ENCODE results near the gene LRRC56.

Gene LRRC56, protein sequence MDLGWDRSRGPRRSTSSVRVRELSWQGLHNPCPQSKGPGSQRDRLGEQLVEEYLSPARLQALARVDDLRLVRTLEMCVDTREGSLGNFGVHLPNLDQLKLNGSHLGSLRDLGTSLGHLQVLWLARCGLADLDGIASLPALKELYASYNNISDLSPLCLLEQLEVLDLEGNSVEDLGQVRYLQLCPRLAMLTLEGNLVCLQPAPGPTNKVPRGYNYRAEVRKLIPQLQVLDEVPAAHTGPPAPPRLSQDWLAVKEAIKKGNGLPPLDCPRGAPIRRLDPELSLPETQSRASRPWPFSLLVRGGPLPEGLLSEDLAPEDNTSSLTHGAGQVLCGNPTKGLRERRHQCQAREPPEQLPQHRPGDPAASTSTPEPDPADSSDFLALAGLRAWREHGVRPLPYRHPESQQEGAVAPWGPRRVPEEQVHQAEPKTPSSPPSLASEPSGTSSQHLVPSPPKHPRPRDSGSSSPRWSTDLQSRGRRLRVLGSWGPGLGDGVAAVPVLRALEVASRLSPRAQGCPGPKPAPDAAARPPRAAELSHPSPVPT

GRCh38 chr11:536841-537621 is at the start of gene LRRC56:
Gene LRRC56 (plus strand): TSS chr11:537527. CDS start chr11:540685, 3,158 bp downstream.
- DNase-seq, result peak; percentile 82 to 86

- DNase-seq, result no peak
These were observed 49.7 kb upstream of the LRRC56 start for GRCh38 chr11:487571-488021.

DNA sequence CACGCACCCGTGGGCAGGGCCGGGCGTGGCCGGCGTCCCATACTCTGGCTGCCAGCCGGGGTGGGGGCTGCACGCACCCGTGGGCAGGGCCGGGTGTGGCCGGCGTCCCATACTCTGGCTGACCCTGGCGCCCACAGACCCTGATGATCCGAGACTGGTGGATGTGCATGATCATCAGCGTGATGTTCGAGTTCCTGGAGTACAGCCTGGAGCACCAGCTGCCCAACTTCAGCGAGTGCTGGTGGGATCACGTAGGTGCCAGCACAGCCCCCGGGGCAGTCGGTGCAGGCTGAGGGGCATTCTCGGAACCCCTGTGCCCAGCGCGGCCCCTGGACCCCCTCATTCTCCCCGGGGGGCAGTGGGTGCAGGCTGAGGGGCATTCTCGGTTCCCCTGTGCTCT is 49.3 kb upstream of the LRRC56 start:
- DNase-seq, result no peak

DNA sequence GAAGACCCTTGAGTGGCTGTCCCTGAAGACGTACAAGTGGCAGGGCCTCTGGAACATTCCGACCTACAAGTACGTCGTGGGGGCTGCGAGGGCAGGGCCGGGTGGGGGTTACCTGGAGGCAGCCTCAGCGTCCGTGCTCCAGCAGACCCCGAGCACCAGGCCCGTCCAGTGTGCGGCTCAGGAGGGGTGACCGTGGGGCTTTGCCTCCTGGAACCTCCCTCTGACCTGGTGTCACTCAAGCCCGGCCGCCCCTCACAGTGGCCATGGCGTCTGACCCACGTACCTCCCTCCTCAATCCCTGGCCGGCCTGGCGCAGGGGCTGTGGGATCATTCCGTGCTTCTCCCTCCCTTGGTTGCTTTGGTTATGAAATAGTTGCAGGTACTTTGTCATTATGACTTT is 48.7 kb upstream of the LRRC56 start:
- no peak for DNase-seq

- no peak for DNase-seq
These were observed 48.3 kb upstream of the LRRC56 start for GRCh38 chr11:488992-489391.

- DNase-seq, result no peak
These were observed 47.6 kb upstream of the LRRC56 start for GRCh38 chr11:489610-490185.

DNA sequence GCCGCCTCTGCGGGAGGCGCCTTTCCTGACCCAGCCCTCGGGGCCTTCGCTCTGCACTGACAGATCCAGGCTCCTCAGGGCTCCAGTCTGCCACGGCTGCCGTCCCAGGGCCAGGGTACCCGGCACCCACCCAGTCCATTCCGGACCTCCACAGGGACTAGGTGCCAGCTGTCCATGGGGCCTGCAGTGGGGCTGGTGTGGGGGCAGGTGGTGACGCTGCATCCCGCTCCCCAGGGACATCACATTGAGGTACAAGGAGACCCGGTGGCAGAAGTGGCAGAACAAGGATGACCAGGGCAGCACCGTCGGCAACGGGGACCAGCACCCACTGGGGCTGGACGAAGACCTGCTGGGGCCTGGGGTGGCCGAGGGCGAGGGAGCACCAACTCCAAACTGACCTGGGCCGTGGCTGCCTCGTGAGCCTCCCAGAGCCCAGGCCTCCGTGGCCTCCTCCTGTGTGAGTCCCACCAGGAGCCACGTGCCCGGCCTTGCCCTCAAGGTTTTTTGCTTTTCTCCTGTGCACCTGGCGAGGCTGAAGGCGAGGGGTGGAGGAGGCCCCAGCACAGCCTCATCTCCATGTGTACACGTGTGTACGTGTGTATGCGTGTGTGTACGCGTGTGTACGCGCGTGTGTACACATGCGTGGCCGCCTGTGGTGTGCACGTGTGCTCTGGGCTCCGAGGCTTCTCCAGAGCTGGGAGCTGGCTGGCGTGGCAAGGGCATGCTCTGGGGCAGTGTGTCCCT is 47.0 kb upstream of the LRRC56 start:
- no peak for DNase-seq

DNA sequence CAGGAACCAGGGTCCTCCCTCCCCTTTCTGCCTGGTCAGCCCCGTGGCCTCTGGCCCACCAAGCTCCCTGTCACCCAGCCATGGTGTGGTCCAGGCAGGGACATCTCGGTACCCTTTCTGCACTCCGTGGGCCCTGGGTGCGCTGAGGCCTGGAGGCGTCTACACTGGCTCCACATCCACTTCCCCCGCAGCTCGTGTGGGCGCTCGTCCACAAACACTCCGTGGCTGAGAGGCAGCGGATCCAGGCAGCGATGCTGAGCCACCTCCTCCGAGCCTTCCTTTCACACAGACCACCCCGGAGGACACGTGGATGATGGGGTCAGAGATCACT is 46.4 kb upstream of the LRRC56 start:
- DNase-seq, result no peak

- no peak for DNase-seq
These were observed 46.0 kb upstream of the LRRC56 start for GRCh38 chr11:491358-491757.

DNA sequence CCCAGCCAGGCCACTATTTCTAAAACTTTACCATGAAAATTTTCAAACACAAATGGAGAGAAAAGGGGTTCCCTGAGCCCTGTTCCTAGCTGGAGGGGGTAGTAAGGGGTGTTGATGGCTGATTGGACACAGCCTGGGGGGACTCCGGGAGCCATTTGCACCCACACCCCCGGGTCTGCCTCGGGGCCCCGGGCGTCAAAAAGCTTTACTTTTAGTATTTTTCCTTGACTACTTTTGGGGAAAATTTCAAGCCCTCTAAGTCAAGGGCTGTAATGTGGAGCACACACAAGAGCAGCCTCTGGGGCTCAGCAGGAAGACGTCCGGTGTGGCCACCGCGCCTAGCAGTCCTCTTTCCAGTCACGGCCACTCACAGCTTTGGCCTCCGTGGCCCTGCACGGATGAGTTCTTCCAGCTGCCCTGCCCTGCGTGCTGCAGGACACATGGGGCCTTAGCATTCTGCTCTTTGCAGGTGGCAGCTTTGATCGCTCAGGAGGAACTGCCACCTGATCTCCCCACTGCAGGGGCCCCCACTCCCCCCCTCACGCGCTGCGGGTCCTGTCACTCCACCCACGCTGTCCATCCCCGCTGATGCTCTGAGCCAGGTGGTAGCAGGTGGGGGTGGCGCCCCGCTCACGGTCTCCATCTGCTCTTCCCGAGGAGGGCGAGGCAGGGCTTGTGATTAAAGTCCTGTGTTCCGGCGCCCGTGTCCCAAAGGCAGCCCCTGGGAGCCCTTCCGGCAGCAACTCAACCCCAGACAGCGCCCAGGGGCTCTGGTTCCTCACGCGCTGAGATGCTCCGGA is 44.7 kb upstream of the LRRC56 start:
- no peak for DNase-seq

GRCh38 chr11:494761-495536 is 42.4 kb upstream of the LRRC56 start:
- no peak for DNase-seq

DNA sequence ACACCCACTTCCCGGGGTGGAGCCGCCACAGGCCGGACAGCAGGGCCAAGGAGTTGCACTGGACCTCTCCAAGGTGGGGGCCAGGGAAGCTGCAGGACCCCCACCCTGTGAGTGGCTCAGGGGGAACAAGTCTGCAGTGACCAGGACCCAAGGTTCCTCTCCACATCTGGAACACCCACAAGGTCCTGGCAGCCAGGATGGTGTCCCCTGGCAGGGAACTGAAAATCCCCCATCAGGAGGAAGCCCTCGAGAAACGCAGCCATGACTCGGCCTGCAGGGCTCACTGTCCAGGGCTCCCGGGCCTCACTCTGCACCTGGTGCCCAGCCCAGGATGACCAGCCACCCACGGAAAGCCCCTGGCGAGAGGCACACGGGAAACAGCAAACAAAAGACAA is 41.8 kb upstream of the LRRC56 start:
- DNase-seq, result no peak

DNA sequence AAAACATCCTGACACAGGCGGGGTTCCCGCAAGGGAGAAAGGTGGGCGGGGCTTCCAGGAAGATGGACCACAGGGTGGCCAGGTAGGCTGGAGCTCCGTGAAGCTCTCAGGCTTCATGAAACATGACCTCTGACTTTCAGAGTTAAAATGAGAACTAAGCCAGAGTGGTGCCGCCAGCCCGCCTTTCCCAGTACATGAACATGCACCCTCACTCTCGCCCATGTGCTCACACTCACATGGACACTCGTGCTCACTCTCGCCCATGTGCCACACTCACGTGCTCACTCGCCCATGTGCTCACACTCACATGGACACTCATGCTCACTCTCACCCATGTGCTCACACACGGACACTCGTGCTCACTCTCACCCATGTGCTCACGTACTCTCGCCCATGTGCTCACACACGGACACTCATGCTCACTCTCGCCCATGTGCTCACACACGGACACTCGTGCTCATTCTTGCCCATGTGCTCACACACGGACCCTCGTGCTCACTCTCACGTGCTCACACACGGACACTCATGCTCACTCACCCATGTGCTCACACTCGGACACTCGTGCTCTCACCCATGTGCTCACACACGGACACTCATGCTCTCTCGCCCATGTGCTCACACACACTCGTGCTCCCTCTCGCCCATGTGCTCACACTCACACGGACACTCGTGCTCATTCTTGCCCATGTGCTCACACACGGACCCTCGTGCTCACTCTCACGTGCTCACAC is 40.3 kb upstream of the LRRC56 start:
- no peak for DNase-seq

GRCh38 chr11:497565-498296 is 39.6 kb upstream of the LRRC56 start:
- DNase-seq, result no peak

DNA sequence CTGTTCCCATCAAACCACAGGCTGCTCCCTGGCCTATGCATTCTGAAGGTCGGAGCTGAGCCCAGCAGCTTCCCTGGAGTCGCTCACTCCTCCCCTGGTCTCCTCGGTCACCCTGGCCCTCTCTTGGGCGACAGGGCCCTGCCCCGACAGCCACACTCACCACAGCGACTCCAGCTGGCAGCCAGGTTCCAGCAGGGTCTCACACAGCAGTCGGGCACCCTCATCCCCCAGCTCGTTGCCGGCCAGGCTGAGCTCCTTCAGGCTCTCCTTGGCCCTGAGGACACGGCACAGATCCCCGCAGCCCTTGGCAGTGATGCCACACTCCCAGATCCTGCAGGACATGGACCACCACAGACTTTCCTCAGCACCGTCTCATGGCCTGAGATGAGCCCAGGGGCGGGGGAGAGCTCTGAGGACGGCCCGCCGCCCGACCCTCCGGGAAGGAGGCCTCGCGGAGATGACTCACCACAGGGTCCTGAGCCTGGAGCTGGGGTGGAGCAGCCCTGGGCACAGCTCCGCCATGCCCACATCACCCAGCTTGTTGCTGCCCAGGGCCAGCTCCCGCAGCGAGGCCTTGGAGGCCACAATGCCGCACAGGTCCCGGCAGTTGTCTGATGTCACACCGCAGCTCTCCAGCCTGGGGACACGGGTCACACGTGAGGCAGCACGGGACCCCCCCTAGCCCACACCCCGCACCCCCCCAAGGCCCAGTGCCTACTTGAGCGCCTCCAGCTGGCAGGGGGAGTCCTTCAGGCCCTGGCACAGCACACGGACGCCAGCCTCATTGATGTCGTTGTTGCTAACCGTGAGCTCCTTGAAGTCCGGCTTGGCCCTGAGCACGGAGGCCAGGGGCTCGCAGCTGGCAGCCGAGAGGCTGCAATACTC is 38.8 kb upstream of the LRRC56 start:
- no peak for DNase-seq

DNA sequence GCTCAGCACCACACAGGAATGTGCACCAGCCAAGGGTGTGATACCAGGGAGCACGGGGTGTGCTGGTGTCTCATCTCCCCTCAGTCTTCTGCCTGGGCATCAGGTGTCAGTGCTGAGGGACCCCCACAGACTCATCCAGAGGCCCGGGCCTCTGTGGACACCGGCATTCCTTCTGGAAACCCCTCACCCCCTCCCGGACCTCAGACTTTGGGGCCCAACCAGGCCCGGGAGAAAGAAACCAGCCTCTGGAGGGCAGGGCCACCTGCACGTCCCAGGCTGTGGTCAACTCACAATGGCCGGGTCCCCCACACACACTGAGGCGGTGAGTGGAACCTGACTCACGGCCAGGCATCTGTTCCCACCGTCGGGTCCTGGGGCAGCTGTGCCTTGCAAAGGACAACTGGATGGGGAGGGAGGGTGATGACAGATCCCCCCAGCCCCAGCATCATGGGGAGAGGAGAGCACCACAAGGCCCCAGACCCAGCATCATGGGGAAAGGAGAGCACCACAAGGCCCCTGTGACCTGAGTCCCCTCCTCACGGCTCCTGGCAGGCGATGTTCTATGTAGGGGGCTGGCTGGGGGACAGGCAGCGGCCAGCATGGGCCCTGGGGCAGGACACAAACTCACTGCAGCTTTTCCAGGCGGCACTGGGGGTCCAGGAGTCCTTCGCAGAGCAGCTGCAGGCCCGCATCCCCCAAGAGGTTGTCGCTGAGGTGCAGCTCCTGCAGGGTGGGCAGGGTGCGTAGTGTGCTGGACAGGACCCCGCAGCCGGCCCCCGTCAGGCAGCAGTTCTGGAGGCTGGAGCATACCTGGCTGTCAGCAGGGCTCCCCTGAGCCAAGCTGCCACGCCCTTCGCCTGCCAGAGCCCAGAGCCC is 37.9 kb upstream of the LRRC56 start:
- DNase-seq, result no peak

- no peak for DNase-seq
These were observed 36.2 kb upstream of the LRRC56 start for GRCh38 chr11:501001-501682.
